ENCODE data around the gene RALGPS1. TPM values are rescaled to one million over a fixed set of nuclear protein-coding genes. Genes with fewer than 3 reads are reported as not detected.

Gene RALGPS1
- total RNA-seq, 2 experiments from 2014 or later: 2.5 to 4.1 TPM

GRCh38 chr9:127224178-127224882 lies 309.7 kb downstream of the RALGPS1 start:
- POLR2A ChIA-PET: interaction anchor here (0.7 to 2.5 kb wide), 2 partner anchors 10 to 227 kb away, joined by 3 to 7 read pairs; partner anchors contain the start of gene LRSAM1
- H3K27me3 Mint-ChIP-seq (ENCODE audit: low read depth): peaks cover 29% of the 10 kb centered on the region
- DNase-seq (peak; percentile 86), ATAC-seq (peak; percentile 63)
- peaks cover 26% of the 10 kb centered on the region for H3K4me1 Mint-ChIP-seq (ENCODE audit: low read depth)
- no peaks in the 10 kb centered on the region for H3K36me3 Mint-ChIP-seq (ENCODE audit: low read depth)
- H3K27ac Mint-ChIP-seq: peak overlapping the region; percentile 82
- peak overlapping the region; percentile 78 for H3K4me3 Mint-ChIP-seq
- CTCF ChIA-PET: interaction anchor here (1.0 to 3.4 kb wide), 7 partner anchors 9 to 259 kb away, joined by 3 to 29 read pairs (median 3); no protein-coding TSS in a partner anchor
- no peaks in the 10 kb centered on the region for H3K9me3 Mint-ChIP-seq (ENCODE audit: insufficient read depth)

GRCh38 chr9:127224883-127225739 lies 310.5 kb downstream of the RALGPS1 start:
- CTCF ChIA-PET: interaction anchor here (1.0 to 3.4 kb wide), 6 partner anchors 10 to 260 kb away, joined by 3 to 29 read pairs (median 3); no protein-coding TSS in a partner anchor
- Mint-ChIP-seq H3K27me3 (ENCODE audit: low read depth) (peaks cover 29% of the 10 kb centered on the region), H3K36me3 (ENCODE audit: low read depth) (no peaks in the 10 kb centered on the region), H3K4me1 (ENCODE audit: low read depth) (peaks cover 26% of the 10 kb centered on the region), H3K4me3 (peak overlapping the region; percentile 78), H3K27ac (peak overlapping the region; percentile 54), H3K9me3 (ENCODE audit: insufficient read depth) (no peaks in the 10 kb centered on the region)
- POLR2A ChIA-PET: interaction anchor here (2.5 kb wide), 1 partner anchor 10 kb away, joined by 7 read pairs; no protein-coding TSS in a partner anchor
- DNase-seq (peak; percentile 95), ATAC-seq (peak; percentile 87)

DNA sequence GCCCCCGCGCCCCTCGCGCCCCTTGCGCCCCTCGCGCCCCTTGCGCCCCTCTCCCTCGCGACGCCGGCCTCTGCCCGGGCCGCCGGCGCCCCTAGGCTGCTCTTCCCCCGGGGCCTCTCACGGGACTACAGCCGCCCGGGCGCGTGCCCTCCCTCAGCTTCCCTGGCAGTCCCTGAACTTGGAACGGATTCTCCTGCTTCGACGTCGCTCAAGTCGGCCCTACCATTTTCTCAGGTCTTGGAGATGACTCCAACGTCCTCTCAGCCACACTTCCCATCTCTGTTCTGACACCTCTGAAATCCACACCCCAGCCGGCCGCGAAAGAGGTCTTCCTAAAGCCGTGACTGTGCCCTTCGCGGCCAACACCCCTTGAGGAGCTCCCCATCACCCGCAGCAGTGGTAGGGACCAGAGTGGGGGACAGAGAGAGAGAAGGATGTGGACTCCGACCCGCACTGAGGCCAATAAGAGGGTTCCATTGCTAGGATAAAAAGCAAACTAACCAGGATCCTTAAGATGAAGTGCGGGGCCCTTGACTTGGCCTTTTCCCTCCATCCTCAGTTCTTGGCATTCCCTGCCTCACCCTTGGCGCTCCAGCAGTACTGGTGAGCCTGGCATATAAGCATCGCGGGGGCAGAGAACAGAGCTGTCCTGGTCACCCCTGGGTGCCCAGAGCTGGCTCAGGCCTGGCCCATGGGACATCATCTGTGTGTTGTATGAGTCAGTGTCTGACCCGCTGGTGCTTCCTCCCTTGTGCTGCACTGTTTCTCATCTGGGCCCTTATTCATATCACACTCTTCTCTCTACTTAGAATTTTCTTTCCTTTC lies 311.4 kb downstream of the RALGPS1 start:
- Mint-ChIP-seq H3K4me1 (ENCODE audit: low read depth) (peaks cover 26% of the 10 kb centered on the region), H3K36me3 (ENCODE audit: low read depth) (no peaks in the 10 kb centered on the region), H3K4me3 (peak overlapping the region; percentile 73), H3K9me3 (ENCODE audit: insufficient read depth) (no peaks in the 10 kb centered on the region), H3K27me3 (ENCODE audit: low read depth) (peaks cover 29% of the 10 kb centered on the region), H3K27ac (peak overlapping the region; percentile 58)
- ATAC-seq (no peak), DNase-seq (no peak)
- ChIA-PET POLR2A (interaction anchor here (2.5 kb wide), 1 partner anchor 11 kb away, joined by 7 read pairs; no protein-coding TSS in a partner anchor), CTCF (interaction anchor here (1.1 to 3.4 kb wide), 2 partner anchors 11 kb away, joined by 3 to 29 read pairs; no protein-coding TSS in a partner anchor)

DNA sequence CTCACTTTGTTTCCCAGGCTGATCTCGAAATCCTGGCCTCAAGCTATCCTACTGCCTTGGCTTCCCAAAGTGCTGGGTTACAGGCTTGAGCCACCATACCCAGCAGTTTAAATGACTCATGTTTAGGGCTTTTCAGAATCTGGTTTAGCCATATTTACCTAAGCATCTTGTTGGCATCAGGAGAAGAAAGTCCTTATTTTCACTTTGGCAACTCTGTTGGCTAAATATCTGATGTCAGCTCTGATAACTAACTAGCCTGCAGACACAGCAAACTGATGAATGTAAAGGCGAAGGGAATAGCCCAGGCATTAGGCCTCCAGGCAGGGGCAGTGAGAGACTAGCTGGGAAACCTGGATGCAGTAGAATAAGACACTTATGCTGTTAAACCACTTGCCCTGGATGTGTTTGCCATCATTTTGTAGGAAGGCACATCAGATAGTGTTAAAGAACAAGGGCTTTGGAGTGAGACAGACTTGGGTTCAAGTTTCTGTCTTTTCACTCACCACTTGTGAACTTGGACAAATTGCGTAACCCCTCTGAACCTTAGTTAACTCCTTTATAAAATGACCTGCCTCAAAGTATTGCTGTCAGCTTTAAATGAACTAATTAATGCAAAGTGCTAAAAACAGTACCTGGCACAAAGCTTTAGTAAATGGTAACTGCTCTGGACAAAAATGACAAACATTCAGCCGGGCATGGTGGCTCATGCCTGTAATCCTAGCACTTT lies 315.3 kb downstream of the RALGPS1 start:
- no peak overlapping the region for H3K27ac Mint-ChIP-seq
- peaks cover 3% of the 10 kb centered on the region for H3K4me1 Mint-ChIP-seq (ENCODE audit: low read depth)
- no peaks in the 10 kb centered on the region for H3K9me3 Mint-ChIP-seq (ENCODE audit: insufficient read depth)
- no peaks in the 10 kb centered on the region for H3K36me3 Mint-ChIP-seq (ENCODE audit: low read depth)
- DNase-seq (no peak), ATAC-seq (no peak)
- ChIA-PET CTCF (no interaction called here), POLR2A (interaction anchor here (1.0 kb wide), 1 partner anchor 222 kb away, joined by 3 read pairs; the partner anchor contains the start of genes LRSAM1 and RPL12)
- peaks cover 24% of the 10 kb centered on the region for H3K27me3 Mint-ChIP-seq (ENCODE audit: low read depth)
- H3K4me3 Mint-ChIP-seq: no peak overlapping the region

GRCh38 chr9:127231666-127232065 lies 317.1 kb downstream of the RALGPS1 start:
- Mint-ChIP-seq H3K4me3 (no peak overlapping the region), H3K27ac (no peak overlapping the region), H3K9me3 (ENCODE audit: insufficient read depth) (no peaks in the 10 kb centered on the region), H3K4me1 (ENCODE audit: low read depth) (no peaks in the 10 kb centered on the region), H3K27me3 (ENCODE audit: low read depth) (peaks cover 21% of the 10 kb centered on the region), H3K36me3 (ENCODE audit: low read depth) (no peaks in the 10 kb centered on the region)
- CTCF ChIA-PET: no interaction called here
- DNase-seq: no peak
- POLR2A ChIA-PET: no interaction called here
- no peak for ATAC-seq

DNA sequence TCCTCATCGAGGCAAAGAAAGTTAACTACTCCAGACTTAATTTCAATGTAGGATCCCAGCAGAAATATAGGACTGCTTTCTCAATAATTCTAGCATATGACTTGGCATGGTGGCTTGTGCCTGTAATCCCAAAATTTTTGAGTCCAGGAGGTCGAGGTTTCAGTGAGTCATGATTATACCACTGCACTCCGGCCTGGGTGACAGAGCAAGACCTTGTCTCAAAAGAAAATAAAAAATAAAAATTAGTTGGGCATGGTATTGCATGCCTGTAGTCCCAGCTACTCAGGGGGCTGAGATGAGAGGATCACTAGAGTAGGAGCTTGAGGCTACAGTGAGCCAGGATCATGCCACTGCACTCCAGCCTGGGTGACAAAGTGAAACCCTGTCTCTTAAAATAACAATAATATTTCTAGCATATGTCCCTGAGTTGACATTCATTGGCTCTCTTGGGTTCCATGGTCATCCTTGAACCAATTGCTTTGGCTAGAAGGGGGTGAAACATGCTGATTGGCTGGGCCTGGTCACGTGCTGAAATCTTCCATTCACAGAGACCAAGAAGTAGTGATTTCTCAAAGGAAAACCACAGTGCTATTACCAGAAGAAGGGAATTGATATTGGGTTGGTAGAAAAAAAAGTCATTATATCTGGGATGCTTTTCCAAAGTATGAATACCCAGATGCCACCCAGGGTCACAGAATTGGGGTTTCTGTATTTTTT lies 318.4 kb downstream of the RALGPS1 start:
- no peak overlapping the region for H3K4me3 Mint-ChIP-seq
- DNase-seq: no peak
- ChIA-PET CTCF (no interaction called here), POLR2A (no interaction called here)
- no peaks in the 10 kb centered on the region for H3K9me3 Mint-ChIP-seq (ENCODE audit: insufficient read depth)
- H3K36me3 Mint-ChIP-seq (ENCODE audit: low read depth): no peaks in the 10 kb centered on the region
- no peak for ATAC-seq
- H3K4me1 Mint-ChIP-seq (ENCODE audit: low read depth): no peaks in the 10 kb centered on the region
- H3K27ac Mint-ChIP-seq: no peak overlapping the region
- H3K27me3 Mint-ChIP-seq (ENCODE audit: low read depth): peaks cover 20% of the 10 kb centered on the region

DNA sequence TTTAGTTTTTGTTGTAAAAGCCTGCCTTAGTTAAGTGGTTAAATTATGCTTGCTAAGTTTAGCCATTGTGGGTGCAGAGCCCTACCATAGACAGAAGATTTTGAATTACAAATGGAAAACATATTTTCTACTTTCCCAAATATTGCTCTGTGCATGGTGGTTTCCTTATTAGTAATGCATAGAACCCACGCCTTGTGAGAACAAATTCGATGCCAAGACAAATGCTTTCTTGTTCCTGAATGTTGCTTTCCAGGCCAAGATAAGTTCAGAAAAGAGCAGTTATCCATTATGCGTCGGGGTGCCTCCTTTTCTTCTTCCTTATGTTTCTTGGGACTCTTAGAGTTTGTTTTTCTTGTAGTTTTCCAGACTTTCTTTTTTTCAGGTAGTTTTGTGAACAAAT lies 319.0 kb downstream of the RALGPS1 start:
- peaks cover 18% of the 10 kb centered on the region for H3K27me3 Mint-ChIP-seq (ENCODE audit: low read depth)
- H3K4me1 Mint-ChIP-seq (ENCODE audit: low read depth): no peaks in the 10 kb centered on the region
- no peak for DNase-seq
- no peak overlapping the region for H3K27ac Mint-ChIP-seq
- POLR2A ChIA-PET: no interaction called here
- no peaks in the 10 kb centered on the region for H3K9me3 Mint-ChIP-seq (ENCODE audit: insufficient read depth)
- H3K4me3 Mint-ChIP-seq: no peak overlapping the region
- H3K36me3 Mint-ChIP-seq (ENCODE audit: low read depth): no peaks in the 10 kb centered on the region
- ATAC-seq: no peak
- CTCF ChIA-PET: interaction anchor here (1.0 kb wide), 1 partner anchor 78 kb away, joined by 3 read pairs; no protein-coding TSS in a partner anchor

DNA sequence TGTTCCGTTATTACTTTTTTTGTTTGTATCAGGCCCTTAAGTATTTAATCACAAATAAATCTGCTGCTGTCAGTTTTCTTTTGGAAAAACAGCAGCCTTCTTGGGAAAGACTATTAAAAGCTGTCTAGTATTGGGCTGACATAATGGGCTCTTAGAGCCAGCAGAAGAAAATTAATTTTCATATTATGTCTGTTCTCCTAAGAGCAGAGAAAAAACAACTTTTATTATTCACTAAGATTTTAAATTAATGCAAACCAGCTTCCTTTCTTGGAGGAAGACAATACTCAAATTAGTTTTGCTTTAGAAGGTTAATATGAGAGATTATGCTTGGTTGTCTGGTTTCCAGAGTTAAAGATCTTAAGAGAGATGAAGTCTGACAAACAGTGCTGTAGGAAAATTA lies 319.4 kb downstream of the RALGPS1 start:
- ATAC-seq (no peak), DNase-seq (no peak)
- Mint-ChIP-seq H3K4me1 (ENCODE audit: low read depth) (no peaks in the 10 kb centered on the region), H3K9me3 (ENCODE audit: insufficient read depth) (no peaks in the 10 kb centered on the region), H3K27ac (no peak overlapping the region), H3K27me3 (ENCODE audit: low read depth) (peaks cover 18% of the 10 kb centered on the region), H3K4me3 (no peak overlapping the region), H3K36me3 (ENCODE audit: low read depth) (no peaks in the 10 kb centered on the region)
- ChIA-PET POLR2A (no interaction called here), CTCF (interaction anchor here (1.0 kb wide), 1 partner anchor 78 kb away, joined by 3 read pairs; no protein-coding TSS in a partner anchor)

GRCh38 chr9:127237801-127238200 lies 323.2 kb downstream of the RALGPS1 start:
- peaks cover 14% of the 10 kb centered on the region for H3K27me3 Mint-ChIP-seq (ENCODE audit: low read depth)
- POLR2A ChIA-PET: no interaction called here
- DNase-seq (no peak), ATAC-seq (no peak)
- CTCF ChIA-PET: interaction anchor here (3.0 kb wide), 1 partner anchor 24 kb away, joined by 11 read pairs; no protein-coding TSS in a partner anchor
- H3K27ac Mint-ChIP-seq: no peak overlapping the region
- H3K9me3 Mint-ChIP-seq (ENCODE audit: insufficient read depth): no peaks in the 10 kb centered on the region
- H3K4me3 Mint-ChIP-seq: no peak overlapping the region
- H3K4me1 Mint-ChIP-seq (ENCODE audit: low read depth): no peaks in the 10 kb centered on the region
- no peaks in the 10 kb centered on the region for H3K36me3 Mint-ChIP-seq (ENCODE audit: low read depth)

- H3K4me3 Mint-ChIP-seq: no peak overlapping the region
- POLR2A ChIA-PET: no interaction called here
- ATAC-seq: no peak
- no peak for DNase-seq
- peaks cover 10% of the 10 kb centered on the region for H3K27me3 Mint-ChIP-seq (ENCODE audit: low read depth)
- CTCF ChIA-PET: no interaction called here
- H3K9me3 Mint-ChIP-seq (ENCODE audit: insufficient read depth): no peaks in the 10 kb centered on the region
- H3K27ac Mint-ChIP-seq: no peak overlapping the region
- H3K36me3 Mint-ChIP-seq (ENCODE audit: low read depth): no peaks in the 10 kb centered on the region
- peaks cover 12% of the 10 kb centered on the region for H3K4me1 Mint-ChIP-seq (ENCODE audit: low read depth)
Observed at GRCh38 chr9:127241354-127241753, 326.8 kb downstream of the RALGPS1 start.

All from activated CD8-positive, alpha-beta T cell treated with anti-CD3 and anti-CD28 coated beads, Interleukin-2, amount 10 ng/mL, durations not matched to agents 7 days and 5 days (primary cell).